Sigmoid colon (tissue), 7 donors: Measurements from ENCODE around the gene MEMO1. TPM values are rescaled to one million over a fixed set of nuclear protein-coding genes. Genes with fewer than 3 reads are reported as not detected.

Experiments
- DNase-seq: peaks from one replicate; pipeline ENCODE4 v3.0.0-alpha.2; 2019
- H3K27ac ChIP-seq, 4 donors: fragments of 200-600 bp; sonication (generic); one replicate each; pipeline ENCODE4 v1.5.1; 2016 to 2019; ENCODE audit warnings: mild to moderate bottlenecking in 1 of 4
- H3K27me3 ChIP-seq, 3 donors: fragments of 200-600 bp; sonication (generic); one replicate each; pipeline ENCODE4 v1.5.1; 2019; ENCODE audit warnings: mild to moderate bottlenecking in 1 of 3
- H3K36me3 ChIP-seq, 4 donors: fragments of 200-600 bp; sonication (generic); one replicate each; pipeline ENCODE4 v1.5.1; 2016 to 2019
- H3K4me1 ChIP-seq, 4 donors: fragments of 200-600 bp; sonication (generic); one replicate each; pipeline ENCODE4 v1.5.1; 2017 to 2019
- H3K4me3 ChIP-seq, 4 donors: fragments of 200-600 bp; sonication (generic); one replicate each; pipeline ENCODE4 v1.5.1; 2017 to 2019; ENCODE audit warnings: mild to moderate bottlenecking in 2 of 4, moderate library complexity in 1 of 4
- H3K9me3 ChIP-seq, 4 donors: fragments of 200-600 bp in 3 of 4; sonication (generic) in 3 of 4; one replicate each; pipeline versions ENCODE4 v1.5.1 to v1.6.1; 2013 to 2019
- CTCF ChIP-seq, 4 experiments: fragments of 450-650 bp in 3 of 4; fragments of 200-600 bp in 1 of 4; IDR thresholded peaks; one replicate each; pipeline ENCODE4 v1.5.1; 2016 to 2019; ENCODE audit warnings: antibody characterized with exemption in 4 of 4, mild to moderate bottlenecking in 3 of 4, moderate library complexity in 2 of 4
- EP300 ChIP-seq, 4 donors: sonication (generic); formaldehyde crosslinking; IDR thresholded peaks; one replicate each; pipeline ENCODE4 v1.6.1; 2017; ENCODE audit warnings: antibody characterized with exemption in 4 of 4
- POLR2A ChIP-seq, 2 donors: fragments of 450-650 bp; IDR thresholded peaks; one replicate each; pipeline ENCODE4 v1.6.1; 2016; ENCODE audit warnings: antibody characterized with exemption in 2 of 2, mild to moderate bottlenecking in 2 of 2, moderate library complexity in 2 of 2
- POLR2AphosphoS5 ChIP-seq, 4 donors: sonication (generic); formaldehyde crosslinking; IDR thresholded peaks; one replicate each; pipeline ENCODE4 v1.6.1; 2017; ENCODE audit warnings: antibody characterized with exemption in 4 of 4
- WGBS, 2 donors: extraction: QIAGEN DNeasy Blood & Tissue Kit; methylation state at CpG; one replicate each; pipeline ENCODE4 v1.1.7; 2013; 5-methylcytosine and 5-hydroxymethylcytosine counted together
- intact Hi-C: fragments of 100-400 bp; cut with DNase I; formaldehyde crosslinking; loops from one replicate; pipeline ENCODE4 v1.15.1; 2023
- polyA plus RNA-seq, 3 donors: library from polyadenylated mRNA; stranded (reverse); fragments of 200-250 nt; gene quantifications; one replicate each; pipeline ENCODE4 v1.2.3, GENCODE V29; 2013
- total RNA-seq, 4 donors: library from RNA; depleted of rRNA; stranded (reverse); fragments of >200 nt; gene quantifications; one replicate each; pipeline ENCODE4 v1.1.0, GENCODE V29; 2016
- donor health status: healthy with polysubstance abuse.
- donor health status: Bipolar disorder and iron deficiency.
- donor health status: healthy.

The MEMO1 gene
- total and polyA plus RNA-seq, 7 donors, result 18.3 to 39.6 (median 29.6) TPM

GRCh38 chr2:32005371-32005976, 5.3 kb downstream of the MEMO1 start:
- peaks cover 0 to 34% (median 15%) of the 10 kb centered on the region in 4 donors for H3K4me1 ChIP-seq
- intact Hi-C loops, result no loop called here
- 97 to 98% methylated on average over 2 of the region's 2 CpGs for WGBS, 2 donors

GRCh38 chr2:32003791-32004190, 7.0 kb downstream of the MEMO1 start:
- Histone ChIP-seq H3K4me1 (peaks cover 0 to 27% (median 11%) of the 10 kb centered on the region in 4 donors), H3K9me3 (no peaks in the 10 kb centered on the region), H3K4me3 (no peak overlapping the region), H3K36me3 (no peaks in the 10 kb centered on the region), H3K27ac (no peak overlapping the region), H3K27me3 (no peaks in the 10 kb centered on the region)
- TF ChIP-seq CTCF (IDR thresholded peaks at IDR 0.05) (no peak), EP300 (IDR thresholded peaks at IDR 0.05) (no peak), POLR2AphosphoS5 (IDR thresholded peaks at IDR 0.05) (no peak), POLR2A (IDR thresholded peaks at IDR 0.05) (no peak)
- no peak for DNase-seq
- WGBS, 2 donors, result 97% methylated on average over 2 of the region's 2 CpGs
- intact Hi-C loops, result no loop called here

More at GRCh38 chr2:32005371-32005976, 5.3 kb downstream of the MEMO1 start:
- H3K4me3 ChIP-seq, result no peak overlapping the region
- H3K9me3 ChIP-seq, result no peaks in the 10 kb centered on the region
- H3K36me3 ChIP-seq, result no peaks in the 10 kb centered on the region
- H3K27me3 ChIP-seq, result no peaks in the 10 kb centered on the region
- no peak overlapping the region for H3K27ac ChIP-seq
- DNase-seq, result no peak
- no peak for TF ChIP-seq POLR2AphosphoS5 (IDR thresholded peaks at IDR 0.05)

GRCh38 chr2:32002406-32002805, 8.4 kb downstream of the MEMO1 start:
- Histone ChIP-seq H3K27ac (no peak overlapping the region), H3K4me1 (peaks cover 0 to 15% (median 0%) of the 10 kb centered on the region in 4 donors), H3K27me3 (no peaks in the 10 kb centered on the region), H3K36me3 (no peaks in the 10 kb centered on the region), H3K4me3 (no peak overlapping the region), H3K9me3 (no peaks in the 10 kb centered on the region)
- intact Hi-C loops, result no loop called here
- TF ChIP-seq POLR2A (IDR thresholded peaks at IDR 0.05) (no peak), EP300 (IDR thresholded peaks at IDR 0.05) (no peak), CTCF (IDR thresholded peaks at IDR 0.05) (no peak), POLR2AphosphoS5 (IDR thresholded peaks at IDR 0.05) (no peak)
- DNase-seq, result no peak
- WGBS, 2 donors, result 90 to 93% methylated on average over 3 of the region's 3 CpGs

GRCh38 chr2:31999438-31999837, 11.4 kb downstream of the MEMO1 start:
- DNase-seq, result no peak
- Histone ChIP-seq H3K27ac (no peak overlapping the region), H3K36me3 (no peaks in the 10 kb centered on the region), H3K4me3 (no peak overlapping the region), H3K9me3 (no peaks in the 10 kb centered on the region), H3K27me3 (no peaks in the 10 kb centered on the region), H3K4me1 (no peaks in the 10 kb centered on the region)
- 90 to 95% methylated on average over 4 of the region's 4 CpGs for WGBS, 2 donors
- intact Hi-C loops, result no loop called here
- TF ChIP-seq POLR2A (IDR thresholded peaks at IDR 0.05), result no peak
- no peak for TF ChIP-seq CTCF (IDR thresholded peaks at IDR 0.05)
- TF ChIP-seq POLR2AphosphoS5 (IDR thresholded peaks at IDR 0.05), result no peak
- TF ChIP-seq EP300 (IDR thresholded peaks at IDR 0.05), result no peak

- DNase-seq, result no peak
- H3K4me3 ChIP-seq, result no peak overlapping the region
- intact Hi-C loops, result no loop called here
- no peaks in the 10 kb centered on the region for H3K27me3 ChIP-seq
- no peaks in the 10 kb centered on the region for H3K36me3 ChIP-seq
- H3K4me1 ChIP-seq, result no peaks in the 10 kb centered on the region
- TF ChIP-seq CTCF (IDR thresholded peaks at IDR 0.05) (no peak), POLR2AphosphoS5 (IDR thresholded peaks at IDR 0.05) (no peak), POLR2A (IDR thresholded peaks at IDR 0.05) (no peak), EP300 (IDR thresholded peaks at IDR 0.05) (no peak)
- H3K9me3 ChIP-seq, result no peaks in the 10 kb centered on the region
- WGBS, 2 donors, result 87 to 98% methylated on average over 4 of the region's 4 CpGs
- H3K27ac ChIP-seq, result no peak overlapping the region
Observed at GRCh38 chr2:31998731-31999383, 12.0 kb downstream of the MEMO1 start.
